AG04449 (cell line): ENCODE results near the gene SUFU.

Experiments used
- CTCF ChIA-PET: fragments of 350-600 bp; formaldehyde crosslinking; extraction: SDS; loops from one replicate; lab custom pipeline; 2021; ENCODE audit warnings: antibody characterized with exemption; lab: Yijun Ruan, JAX
- POLR2A ChIA-PET: fragments of 400-600, 350-600 bp; formaldehyde crosslinking; extraction: SDS; loops from one replicate; lab custom pipeline; 2020; ENCODE audit warnings: antibody characterized with exemption, inconsistent platforms; lab: Yijun Ruan, JAX
- DNase-seq: peaks from one replicate; pipeline ENCODE4 v3.0.0-alpha.2; 2010; ENCODE audit warnings: low read depth, low spot score
- H3K4me3 ChIP-seq: 2 replicates; pipeline ENCODE4 v1.5.1; 2011; ENCODE audit warnings: low read depth, mild to moderate bottlenecking, control low read depth, low read length
- TF ChIP-seq, protein P1 (sequence below): IDR thresholded peaks from one replicate; pipeline ENCODE4 v1.5.1; 2011; ENCODE audit warnings: mild to moderate bottlenecking, moderate library complexity, low read length, control low read depth, inconsistent platforms; ENCODE audit not compliant: insufficient read depth; ENCODE audit errors: missing control alignments

Gene SUFU

DNA sequence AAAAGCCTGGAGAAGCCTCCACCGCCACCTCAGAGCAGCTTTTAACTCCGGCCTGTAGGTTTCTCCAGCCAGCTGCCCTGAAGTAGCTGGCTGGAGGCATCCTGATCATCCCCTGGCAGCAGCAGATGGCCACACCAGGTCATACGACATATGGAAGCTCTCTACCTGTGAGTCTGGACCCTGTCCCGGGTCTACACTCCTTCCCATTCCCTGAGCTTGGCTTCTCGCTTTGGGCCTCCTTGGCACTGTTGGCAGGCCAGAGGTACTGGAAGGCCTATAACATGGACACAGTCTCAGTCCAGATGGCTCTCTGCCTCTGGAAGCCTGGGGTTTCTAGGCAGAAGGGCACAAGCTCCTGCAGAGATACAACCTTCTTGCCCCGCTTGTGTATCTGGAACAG lies 97.0 kb downstream of the SUFU start:
- POLR2A ChIA-PET = interaction anchor here (0.6 to 0.8 kb wide), 2 partner anchors 17 to 619 kb away, joined by 3 read pairs; no protein-coding TSS in a partner anchor
- DNase-seq = no peak
- CTCF ChIA-PET = interaction anchor here (0.7 to 3.0 kb wide), 8 partner anchors 13 to 190 kb away, joined by 3 to 23 read pairs (median 4); partner anchors contain the start of gene ACTR1A

DNA sequence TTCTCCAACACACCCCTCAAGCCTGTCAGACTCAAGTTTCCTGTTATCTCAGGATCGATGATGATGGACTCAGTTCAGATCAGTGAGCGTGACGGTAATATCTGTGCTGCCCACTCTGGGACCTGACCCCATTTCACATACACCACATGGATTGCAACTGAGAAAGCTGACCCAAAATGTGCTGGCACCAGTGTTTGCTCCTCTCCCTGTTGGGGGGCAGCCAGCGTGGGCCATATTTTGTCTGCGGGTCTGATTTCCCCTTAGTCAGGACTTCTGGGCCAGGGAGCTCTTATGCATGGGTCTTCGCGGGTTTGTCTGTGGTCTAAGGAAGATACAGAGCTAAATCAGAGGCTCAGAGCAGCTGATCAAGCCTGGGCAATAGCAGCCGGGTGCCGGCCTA lies 97.9 kb downstream of the SUFU start:
- POLR2A ChIA-PET = interaction anchor here (1.7 kb wide), 1 partner anchor 26 kb away, joined by 4 read pairs; no protein-coding TSS in a partner anchor

More for the DNA sequence above, 97.0 kb downstream of the SUFU start:
- H3K4me3 ChIP-seq = no peak overlapping the region
- TF ChIP-seq, protein P1, sequence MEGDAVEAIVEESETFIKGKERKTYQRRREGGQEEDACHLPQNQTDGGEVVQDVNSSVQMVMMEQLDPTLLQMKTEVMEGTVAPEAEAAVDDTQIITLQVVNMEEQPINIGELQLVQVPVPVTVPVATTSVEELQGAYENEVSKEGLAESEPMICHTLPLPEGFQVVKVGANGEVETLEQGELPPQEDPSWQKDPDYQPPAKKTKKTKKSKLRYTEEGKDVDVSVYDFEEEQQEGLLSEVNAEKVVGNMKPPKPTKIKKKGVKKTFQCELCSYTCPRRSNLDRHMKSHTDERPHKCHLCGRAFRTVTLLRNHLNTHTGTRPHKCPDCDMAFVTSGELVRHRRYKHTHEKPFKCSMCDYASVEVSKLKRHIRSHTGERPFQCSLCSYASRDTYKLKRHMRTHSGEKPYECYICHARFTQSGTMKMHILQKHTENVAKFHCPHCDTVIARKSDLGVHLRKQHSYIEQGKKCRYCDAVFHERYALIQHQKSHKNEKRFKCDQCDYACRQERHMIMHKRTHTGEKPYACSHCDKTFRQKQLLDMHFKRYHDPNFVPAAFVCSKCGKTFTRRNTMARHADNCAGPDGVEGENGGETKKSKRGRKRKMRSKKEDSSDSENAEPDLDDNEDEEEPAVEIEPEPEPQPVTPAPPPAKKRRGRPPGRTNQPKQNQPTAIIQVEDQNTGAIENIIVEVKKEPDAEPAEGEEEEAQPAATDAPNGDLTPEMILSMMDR = no peak

DNA sequence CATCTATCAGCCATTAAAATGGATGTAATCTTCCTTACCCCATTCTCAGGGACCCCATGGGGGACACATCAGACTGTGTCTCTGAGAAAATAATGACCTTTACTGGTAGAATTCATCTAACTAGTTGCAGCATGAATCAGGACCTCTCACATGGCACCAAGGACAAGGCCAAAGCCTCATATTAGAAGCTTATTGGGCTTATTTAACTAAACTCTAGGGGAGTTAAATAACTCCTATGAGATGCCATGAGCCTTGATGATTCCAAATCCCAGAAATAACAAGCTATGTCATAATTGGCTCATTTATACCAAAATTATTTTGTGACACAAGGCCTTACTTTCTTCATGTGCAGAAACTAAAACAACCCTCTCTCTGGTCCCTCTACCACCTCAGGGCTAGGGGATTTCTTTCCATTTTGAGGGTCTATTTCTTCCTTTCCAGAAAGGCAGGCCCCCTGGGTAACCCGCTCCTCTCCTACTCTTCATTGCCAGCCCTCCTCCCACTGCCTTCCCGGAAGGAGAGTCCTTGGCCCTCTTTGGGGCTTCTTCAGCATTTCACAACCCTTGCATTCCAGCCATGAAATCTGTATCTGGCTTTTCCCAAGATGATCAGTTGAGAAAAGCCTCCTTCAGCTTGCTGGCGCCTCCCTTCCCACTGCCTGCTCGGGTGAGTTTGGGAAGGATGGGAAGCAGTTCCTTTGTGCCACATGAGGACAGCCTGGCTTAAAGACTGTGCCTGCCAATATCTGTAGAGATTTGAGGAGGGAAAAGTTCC lies 98.7 kb downstream of the SUFU start:
- no peak for DNase-seq
- POLR2A ChIA-PET = interaction anchor here (1.7 kb wide), 1 partner anchor 25 kb away, joined by 4 read pairs; no protein-coding TSS in a partner anchor
- H3K4me3 ChIP-seq = no peak overlapping the region
- TF ChIP-seq, protein P1 = no peak
- CTCF ChIA-PET = interaction anchor here (1.1 to 3.0 kb wide), 6 partner anchors 9 to 100 kb away, joined by 3 to 23 read pairs (median 5); partner anchors contain the start of gene SUFU

More for the DNA sequence above, 97.9 kb downstream of the SUFU start:
- no peak overlapping the region for H3K4me3 ChIP-seq
- no peak for DNase-seq
- CTCF ChIA-PET = interaction anchor here (1.1 to 3.0 kb wide), 7 partner anchors 10 to 191 kb away, joined by 3 to 23 read pairs (median 5); partner anchors contain the start of gene SUFU
- TF ChIP-seq, protein P1 = no peak

DNA sequence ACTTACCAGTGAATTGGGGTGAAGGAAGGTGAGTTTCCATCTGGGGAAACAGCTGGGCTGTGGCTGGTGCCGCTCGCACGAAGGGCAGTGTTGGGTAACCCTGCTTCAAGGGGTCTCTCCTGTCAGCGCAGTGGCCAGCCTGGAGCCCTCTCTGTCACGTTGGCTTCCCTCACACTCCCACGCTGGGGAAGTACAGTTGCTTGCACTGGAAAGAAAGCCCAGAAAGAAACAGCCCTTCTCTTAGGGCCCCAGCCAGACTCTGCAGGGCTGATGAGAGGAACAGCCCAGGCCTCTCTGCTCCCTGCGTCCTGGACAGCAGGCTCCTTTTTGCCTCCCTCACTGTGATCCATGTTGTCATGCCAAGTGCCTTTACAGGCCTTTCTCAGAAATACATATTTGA lies 100.2 kb downstream of the SUFU start:
- DNase-seq = no peak
- ChIA-PET POLR2A (no interaction called here), CTCF (interaction anchor here (1.6 to 2.0 kb wide), 3 partner anchors 13 to 41 kb away, joined by 4 to 9 read pairs (median 4); partner anchors contain the start of gene TRIM8)
- no peak overlapping the region for H3K4me3 ChIP-seq
- TF ChIP-seq, protein P1 = no peak

DNA sequence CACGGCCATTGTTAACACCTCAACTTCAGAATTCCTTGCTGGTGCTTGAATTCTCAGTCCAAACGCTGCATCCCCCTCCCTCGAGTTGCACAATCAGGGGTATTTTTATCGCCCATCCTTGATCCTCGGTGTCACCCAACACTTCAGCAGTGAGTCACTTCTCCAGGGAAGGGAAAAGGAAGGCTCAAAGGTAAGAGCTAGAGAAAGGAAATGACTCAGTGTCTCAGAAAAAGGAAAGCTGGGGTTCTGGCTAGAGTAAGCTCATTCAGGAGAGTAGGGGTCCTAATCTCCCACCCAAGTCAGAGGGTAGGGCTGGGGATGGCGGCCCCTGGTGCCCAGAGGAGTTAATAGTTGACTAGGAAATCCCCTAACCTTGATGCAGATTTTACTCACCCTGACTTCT lies 100.7 kb downstream of the SUFU start:
- POLR2A ChIA-PET = no interaction called here
- no peak overlapping the region for H3K4me3 ChIP-seq
- CTCF ChIA-PET = interaction anchor here (1.0 to 3.0 kb wide), 5 partner anchors 8 to 102 kb away, joined by 3 to 15 read pairs (median 4); partner anchors contain the start of genes ACTR1A and TRIM8
- TF ChIP-seq, protein P1 = no peak
- no peak for DNase-seq

DNA sequence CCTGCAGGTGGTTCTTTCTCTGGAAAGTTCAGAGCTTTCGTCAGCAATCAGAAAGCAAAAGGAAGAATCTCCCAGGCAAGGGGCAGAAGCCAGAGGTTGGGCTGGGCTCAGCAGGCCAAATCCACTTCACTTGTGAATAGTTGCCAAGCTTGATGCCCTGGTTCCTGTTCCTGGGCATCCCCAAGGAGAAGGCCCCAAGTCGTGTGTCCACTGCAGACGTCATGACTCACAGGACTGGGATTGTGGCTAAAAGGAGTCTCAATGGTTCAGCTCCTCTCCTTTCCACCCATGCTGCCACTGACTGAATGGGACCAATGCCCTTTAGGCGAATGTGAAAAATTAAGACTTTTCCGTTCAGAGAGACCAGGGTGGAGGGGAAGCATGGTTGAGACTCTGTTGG lies 101.9 kb downstream of the SUFU start:
- TF ChIP-seq, protein P1 = no peak
- no peak for DNase-seq

More for the DNA sequence above, 101.9 kb downstream of the SUFU start:
- H3K4me3 ChIP-seq = no peak overlapping the region
- ChIA-PET CTCF (interaction anchor here (1.0 to 3.0 kb wide), 6 partner anchors 9 to 103 kb away, joined by 3 to 15 read pairs (median 6); partner anchors contain the start of gene ACTR1A), POLR2A (interaction anchor here (0.7 kb wide), 1 partner anchor 101 kb away, joined by 3 read pairs; no protein-coding TSS in a partner anchor)
